HepG2 (cell line): ENCODE results near the gene ERVH48-1. TPM values are rescaled to one million over a fixed set of nuclear protein-coding genes. Genes with fewer than 3 reads are reported as not detected.

ENCODE experiments used
- BCL3 ChIP-seq: sonication (generic); formaldehyde crosslinking; IDR thresholded peaks from 2 replicates; pipeline ENCODE4 v1.5.1; 2020; ENCODE audit warnings: mild to moderate bottlenecking, missing genetic modification reagents, moderate library complexity
- DNMT3B ChIP-seq: conservative IDR thresholded peaks from 2 replicates; pipeline ENCODE4 v1.6.1; 2016; ENCODE audit warnings: missing biosample characterization, control low read depth
- ELK4 ChIP-seq: sonication (generic); formaldehyde crosslinking; IDR thresholded peaks from 2 replicates; pipeline ENCODE4 v1.9.0; 2021; ENCODE audit warnings: missing genetic modification reagents, borderline replicate concordance
- FOXC1 ChIP-seq: sonication (generic); formaldehyde crosslinking; IDR thresholded peaks from 2 replicates; pipeline ENCODE4 v1.8.0; 2022; ENCODE audit warnings: mild to moderate bottlenecking, missing genetic modification reagents, borderline replicate concordance
- GATAD2A ChIP-seq: IDR thresholded peaks from 2 replicates; pipeline ENCODE4 v1.6.1; 2016
- MIER2 ChIP-seq: IDR thresholded peaks from 2 replicates; pipeline ENCODE4 v1.6.1; 2016; ENCODE audit warnings: missing biosample characterization, missing genetic modification reagents
- MXD1 ChIP-seq: sonication (generic); formaldehyde crosslinking; IDR thresholded peaks from 2 replicates; pipeline ENCODE4 v1.4.0; 2020; ENCODE audit warnings: mild to moderate bottlenecking, missing genetic modification reagents
- MYC ChIP-seq: sonication (generic); formaldehyde crosslinking; IDR thresholded peaks from 2 replicates; pipeline ENCODE4 v1.9.0; 2021; ENCODE audit warnings: missing genetic modification reagents, borderline replicate concordance
- NFKB2 ChIP-seq: sonication (generic); formaldehyde crosslinking; IDR thresholded peaks from 2 replicates; pipeline ENCODE4 v1.4.0; 2020; ENCODE audit warnings: missing genetic modification reagents, borderline replicate concordance
- NONO ChIP-seq, 2 experiments: fragments of 450-650 bp in 1 of 2; sonication (generic) in 1 of 2; formaldehyde crosslinking in 1 of 2; IDR thresholded peaks in 1 of 2; conservative IDR thresholded peaks in 1 of 2; 2 replicates each; pipeline versions ENCODE4 v1.6.1 to v1.8.0; 2017 to 2022; ENCODE audit warnings: mild to moderate bottlenecking in 1 of 2, missing genetic modification reagents in 1 of 2, moderate library complexity in 1 of 2
- PHF21A ChIP-seq: sonication (generic); formaldehyde crosslinking; IDR thresholded peaks from 2 replicates; pipeline ENCODE4 v1.5.0; 2020; ENCODE audit warnings: mild to moderate bottlenecking, missing genetic modification reagents
- PPARG ChIP-seq: conservative IDR thresholded peaks from 2 replicates; pipeline ENCODE4 v1.6.1; 2016; ENCODE audit warnings: missing biosample characterization, missing genetic modification reagents
- RBAK ChIP-seq: sonication (generic); formaldehyde crosslinking; IDR thresholded peaks from 2 replicates; pipeline ENCODE4 v1.5.1; 2020; ENCODE audit warnings: mild to moderate bottlenecking, missing genetic modification reagents
- SAP130 ChIP-seq: IDR thresholded peaks from 2 replicates; pipeline ENCODE4 v1.6.1; 2016; ENCODE audit warnings: low read depth
- SIN3A ChIP-seq: IDR thresholded peaks from 2 replicates; pipeline ENCODE4 v1.6.1; 2011; ENCODE audit warnings: low read depth, mild to moderate bottlenecking, control low read depth, low read length, borderline replicate concordance
- SKIL ChIP-seq: sonication (generic); formaldehyde crosslinking; IDR thresholded peaks from 2 replicates; pipeline ENCODE4 v1.8.0; 2022; ENCODE audit warnings: missing genetic modification reagents, mild to moderate bottlenecking, moderate library complexity, borderline replicate concordance
- SP1 ChIP-seq, 2 experiments: fragments of 450-650 bp in 1 of 2; sonication (generic) in 1 of 2; formaldehyde crosslinking in 1 of 2; IDR thresholded peaks; 2 replicates each; pipeline versions ENCODE4 v1.4.0 to v1.6.1; 2016 to 2020; ENCODE audit warnings: missing genetic modification reagents in 1 of 2
- TBX3 ChIP-seq: fragments of 450-650 bp; IDR thresholded peaks from 2 replicates; pipeline ENCODE4 v1.6.1; 2017; ENCODE audit warnings: antibody characterized with exemption, mild to moderate bottlenecking, inconsistent platforms, borderline replicate concordance
- THAP11 ChIP-seq: IDR thresholded peaks from 2 replicates; pipeline ENCODE4 v1.6.1; 2016; ENCODE audit warnings: missing biosample characterization, missing genetic modification reagents
- THYN1 ChIP-seq: sonication (generic); formaldehyde crosslinking; IDR thresholded peaks from 2 replicates; pipeline ENCODE4 v1.8.1; 2023; ENCODE audit warnings: low read depth, mild to moderate bottlenecking, moderate library complexity, missing genetic modification reagents, borderline replicate concordance
- ZBTB2 ChIP-seq: sonication (generic); formaldehyde crosslinking; IDR thresholded peaks from 2 replicates; pipeline ENCODE4 v1.8.0; 2022; ENCODE audit warnings: low read depth, missing genetic modification reagents
- ZFYVE20 ChIP-seq: sonication (generic); formaldehyde crosslinking; IDR thresholded peaks from 2 replicates; pipeline ENCODE4 v1.8.0; 2023; ENCODE audit warnings: low read depth, mild to moderate bottlenecking, moderate library complexity, missing genetic modification reagents, borderline replicate concordance
- ZNF607 ChIP-seq: sonication (generic); formaldehyde crosslinking; IDR thresholded peaks from 2 replicates; pipeline ENCODE4 v1.5.1; 2020; ENCODE audit warnings: missing genetic modification reagents, mild to moderate bottlenecking, borderline replicate concordance
- ZNF709 ChIP-seq: sonication (generic); formaldehyde crosslinking; IDR thresholded peaks from 2 replicates; pipeline ENCODE4 v1.5.0; 2020; ENCODE audit warnings: mild to moderate bottlenecking, missing genetic modification reagents
- ZNF839 ChIP-seq: sonication (generic); formaldehyde crosslinking; IDR thresholded peaks from 2 replicates; pipeline ENCODE4 v1.4.0; 2020; ENCODE audit warnings: missing genetic modification reagents, mild to moderate bottlenecking, borderline replicate concordance
- polyA plus RNA-seq, 8 experiments: library from polyadenylated mRNA; depleted of rRNA in 3 of 8; stranded (reverse) in 7 of 8; unstranded in 1 of 8; fragments of >200 nt; fragmentation: Illumina TruSeq in 4 of 8; extraction: Trizol in 4 of 8; gene quantifications; 2 replicates each; pipeline versions ENCODE4 v1.2.1 to v1.2.3, GENCODE V29; 2011 to 2016; ENCODE audit warnings: low read depth in 4 of 8, missing spikeins in 1 of 8, mixed read lengths in 1 of 8; ENCODE audit not compliant: insufficient read depth in 1 of 8
- total RNA-seq, 5 experiments: library from RNA; depleted of rRNA; stranded (reverse); fragments of >200 nt; fragmentation: Illumina TruSeq; extraction: Trizol; gene quantifications; 2 replicates each; pipeline ENCODE4 v1.2.3, GENCODE V29; 2016; ENCODE audit warnings: low read depth in 1 of 5

Gene ERVH48-1
- total and polyA plus RNA-seq, 2 of the 13 experiments (the other 11 are each of a cell fraction or from before 2014, with no cell fraction given) = 1.8 TPM; not detected in 1

- TF ChIP-seq SKIL = no peak
- no peak for TF ChIP-seq SIN3A
- TF ChIP-seq SAP130 (CRISPR knock-in tag) = peak; percentile 53
- no peak for TF ChIP-seq MXD1
- TF ChIP-seq MIER2 (CRISPR knock-in tag) = no peak
- TF ChIP-seq TBX3 = no peak
- no peak for TF ChIP-seq ZFYVE20 (CRISPR knock-in tag)
- TF ChIP-seq NONO (IDR thresholded peaks at IDR 0.05) = no peak
- TF ChIP-seq NONO (CRISPR knock-in tag; conservative IDR thresholded peaks at IDR 0.05) = no peak
- TF ChIP-seq PPARG (CRISPR knock-in tag) = no peak
- no peak for TF ChIP-seq ZBTB2
- 0 out of 2 replicates have a peak, but pooled peaks have one; percentile 18 for TF ChIP-seq GATAD2A
- 0 out of 2 replicates have a peak, but pooled peaks have one; percentile 41 for TF ChIP-seq NFKB2 (CRISPR knock-in tag)
- TF ChIP-seq SP1 (IDR thresholded peaks at IDR 0.05) = no peak
- no peak for TF ChIP-seq SP1 (CRISPR knock-in tag; IDR thresholded peaks at IDR 0.05)
- TF ChIP-seq ZNF709 (CRISPR knock-in tag) = no peak
- TF ChIP-seq DNMT3B (CRISPR knock-in tag) = no peak
- TF ChIP-seq THAP11 (CRISPR knock-in tag) = no peak
- TF ChIP-seq THYN1 (CRISPR knock-in tag) = no peak
- 0 out of 2 replicates have a peak, but pooled peaks have one; percentile 37 for TF ChIP-seq PHF21A
- TF ChIP-seq ZNF839 (CRISPR knock-in tag) = no peak
- no peak for TF ChIP-seq FOXC1 (CRISPR knock-in tag)
- peak; percentile 61; the same call in 1 of the 2 replicates for TF ChIP-seq MYC (CRISPR knock-in tag)
- TF ChIP-seq ZNF607 (CRISPR knock-in tag) = no peak
- TF ChIP-seq ELK4 (CRISPR knock-in tag) = no peak
- TF ChIP-seq RBAK (CRISPR knock-in tag) = no peak
- no peak for TF ChIP-seq BCL3
Measured at GRCh38 chr21:42971897-42972275, 46.5 kb upstream of the ERVH48-1 start (continued).
